Measurements from ENCODE around the gene RTTN. TPM values are rescaled to one million over a fixed set of nuclear protein-coding genes. Genes with fewer than 3 reads are reported as not detected.

RTTN gene
- polyA plus RNA-seq, 2 donors = 2.3 to 2.8 TPM

DNA sequence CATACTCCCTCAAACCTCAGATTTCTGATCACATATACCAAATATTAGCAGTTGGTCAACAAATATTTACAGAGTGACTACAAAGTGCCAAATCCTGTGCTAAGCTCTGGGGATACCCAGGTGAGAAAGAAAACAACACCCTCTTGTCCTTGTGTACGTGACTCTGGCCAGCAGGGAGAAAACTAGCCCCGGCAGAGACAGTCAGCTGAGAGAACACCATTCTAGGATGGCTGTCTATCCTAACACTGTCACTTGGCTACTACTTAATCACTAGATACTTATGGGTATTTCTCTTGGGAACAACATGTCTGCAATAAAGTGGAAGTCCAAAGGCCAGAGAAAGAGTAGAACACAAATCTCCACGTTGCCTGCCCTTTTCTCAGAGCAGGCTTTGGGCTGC lies 199.9 kb downstream of the RTTN start:
- Histone ChIP-seq H3K27me3 (ENCODE audit: control insufficient read depth in 1 of 2, insufficient read depth in 2 of 2, low read length in 2 of 2) (no peaks in the 10 kb centered on the region), H3K36me3 (ENCODE audit: control insufficient read depth in 2 of 2, insufficient read depth in 2 of 2, low read length in 1 of 2) (peaks cover 0 to 7% of the 10 kb centered on the region in 2 donors), H3K9me3 (ENCODE audit: control insufficient read depth in 2 of 2, insufficient read depth in 1 of 2, low read depth in 1 of 2, low read length in 1 of 2) (no peaks in the 10 kb centered on the region), H3K4me3 (ENCODE audit: low read depth in 1 of 2, low read length in 2 of 2) (no peak overlapping the region), H3K27ac (ENCODE audit: low read depth in 2 of 2, low read length in 1 of 2) (no peak overlapping the region), H3K4me1 (ENCODE audit: control insufficient read depth in 2 of 2, insufficient read depth in 2 of 2, low read length in 1 of 2) (no peaks in the 10 kb centered on the region)
- WGBS, 2 donors = 76 to 88% methylated on average over 3 of the region's 3 CpGs

DNA sequence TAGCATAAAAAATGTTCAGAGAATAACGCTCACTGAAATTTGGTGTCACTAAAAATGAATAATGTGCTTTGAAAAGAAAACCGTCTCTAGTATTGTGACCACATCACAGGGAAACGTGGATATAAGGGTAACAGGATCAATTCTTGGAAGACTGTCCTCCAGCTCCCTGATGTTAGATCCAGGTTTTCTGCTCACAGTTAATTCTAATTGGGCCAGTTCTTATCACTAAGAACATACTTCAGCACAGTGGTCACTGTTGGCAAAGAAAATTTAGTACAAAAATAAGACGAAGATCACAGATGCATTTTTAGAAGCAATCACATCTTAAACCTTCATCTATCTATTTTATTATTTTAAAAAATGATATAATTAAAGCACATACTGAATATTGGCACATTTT lies 200.8 kb downstream of the RTTN start:
- H3K4me1 ChIP-seq (ENCODE audit: control insufficient read depth in 2 of 2, insufficient read depth in 2 of 2, low read length in 1 of 2) = no peaks in the 10 kb centered on the region
- H3K36me3 ChIP-seq (ENCODE audit: control insufficient read depth in 2 of 2, insufficient read depth in 2 of 2, low read length in 1 of 2) = peaks cover 0 to 7% of the 10 kb centered on the region in 2 donors
- 73 to 75% methylated on average over 4 of the region's 4 CpGs for WGBS, 2 donors
- no peak overlapping the region for H3K27ac ChIP-seq (ENCODE audit: low read depth in 2 of 2, low read length in 1 of 2)
- H3K27me3 ChIP-seq (ENCODE audit: control insufficient read depth in 1 of 2, insufficient read depth in 2 of 2, low read length in 2 of 2) = no peaks in the 10 kb centered on the region
- no peak overlapping the region for H3K4me3 ChIP-seq (ENCODE audit: low read depth in 1 of 2, low read length in 2 of 2)
- H3K9me3 ChIP-seq (ENCODE audit: control insufficient read depth in 2 of 2, insufficient read depth in 1 of 2, low read depth in 1 of 2, low read length in 1 of 2) = no peaks in the 10 kb centered on the region

GRCh38 chr18:69999656-70000055 lies 205.8 kb downstream of the RTTN start:
- no peaks in the 10 kb centered on the region for H3K9me3 ChIP-seq (ENCODE audit: control insufficient read depth in 2 of 2, insufficient read depth in 1 of 2, low read depth in 1 of 2, low read length in 1 of 2)
- WGBS, 2 donors = 68 to 81% methylated on average over 9 of the region's 9 CpGs
- no peaks in the 10 kb centered on the region for H3K4me1 ChIP-seq (ENCODE audit: control insufficient read depth in 2 of 2, insufficient read depth in 2 of 2, low read length in 1 of 2)
- H3K27me3 ChIP-seq (ENCODE audit: control insufficient read depth in 1 of 2, insufficient read depth in 2 of 2, low read length in 2 of 2) = no peaks in the 10 kb centered on the region
- no peak overlapping the region for H3K27ac ChIP-seq (ENCODE audit: low read depth in 2 of 2, low read length in 1 of 2)
- no peak overlapping the region for H3K4me3 ChIP-seq (ENCODE audit: low read depth in 1 of 2, low read length in 2 of 2)
- peaks cover 3 to 5% of the 10 kb centered on the region in 2 donors for H3K36me3 ChIP-seq (ENCODE audit: control insufficient read depth in 2 of 2, insufficient read depth in 2 of 2, low read length in 1 of 2)

- no peaks in the 10 kb centered on the region for H3K4me1 ChIP-seq (ENCODE audit: control insufficient read depth in 2 of 2, insufficient read depth in 2 of 2, low read length in 1 of 2)
- H3K36me3 ChIP-seq (ENCODE audit: control insufficient read depth in 2 of 2, insufficient read depth in 2 of 2, low read length in 1 of 2) = peaks cover 3 to 5% of the 10 kb centered on the region in 2 donors
- no peaks in the 10 kb centered on the region for H3K9me3 ChIP-seq (ENCODE audit: control insufficient read depth in 2 of 2, insufficient read depth in 1 of 2, low read depth in 1 of 2, low read length in 1 of 2)
- no peak overlapping the region for H3K4me3 ChIP-seq (ENCODE audit: low read depth in 1 of 2, low read length in 2 of 2)
- H3K27me3 ChIP-seq (ENCODE audit: control insufficient read depth in 1 of 2, insufficient read depth in 2 of 2, low read length in 2 of 2) = no peaks in the 10 kb centered on the region
- no peak overlapping the region for H3K27ac ChIP-seq (ENCODE audit: low read depth in 2 of 2, low read length in 1 of 2)
These were observed 206.9 kb downstream of the RTTN start for GRCh38 chr18:69998523-69998987.

DNA sequence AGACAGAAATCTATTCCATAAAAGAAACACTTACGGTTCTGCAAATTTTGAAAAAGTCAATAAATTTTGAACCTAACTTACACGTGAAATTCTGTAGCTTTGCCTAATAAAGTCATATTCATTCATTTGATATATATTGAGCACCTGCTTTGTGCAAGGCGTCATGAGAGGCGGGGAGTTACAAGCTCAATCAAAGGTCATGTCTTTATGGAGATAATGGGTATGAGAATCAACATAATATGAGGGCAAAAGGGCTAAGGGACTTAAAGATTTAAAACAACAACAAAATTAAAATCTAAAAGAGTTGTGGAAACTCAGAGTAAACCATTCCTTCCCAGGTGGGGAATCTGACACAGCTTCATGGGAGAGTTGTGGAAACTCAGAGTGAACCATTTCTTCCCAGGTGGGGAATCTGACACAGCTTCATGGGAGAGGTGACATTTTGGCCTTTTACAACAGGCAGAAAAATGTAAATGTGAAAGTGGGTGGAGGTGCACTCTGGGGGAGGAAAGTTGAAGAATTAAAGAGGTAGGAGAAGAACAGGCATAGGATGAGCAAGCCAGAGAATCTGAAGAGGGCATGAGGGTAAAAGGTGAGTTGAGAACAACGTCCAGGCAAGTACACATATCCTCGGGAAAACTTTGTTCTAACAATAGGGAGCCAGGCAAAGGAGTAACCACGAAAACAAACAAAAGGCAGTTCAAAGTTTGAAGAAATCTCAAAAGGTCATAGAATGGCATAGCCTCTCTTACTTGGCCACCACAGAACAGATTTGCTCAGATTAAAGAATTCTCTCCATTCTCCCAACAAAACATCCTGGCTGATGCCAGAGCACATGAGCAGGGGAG lies 208.3 kb downstream of the RTTN start:
- Histone ChIP-seq H3K4me3 (ENCODE audit: low read depth in 1 of 2, low read length in 2 of 2) (no peak overlapping the region), H3K27ac (ENCODE audit: low read depth in 2 of 2, low read length in 1 of 2) (no peak overlapping the region), H3K27me3 (ENCODE audit: control insufficient read depth in 1 of 2, insufficient read depth in 2 of 2, low read length in 2 of 2) (no peaks in the 10 kb centered on the region), H3K36me3 (ENCODE audit: control insufficient read depth in 2 of 2, insufficient read depth in 2 of 2, low read length in 1 of 2) (peaks cover 3 to 5% of the 10 kb centered on the region in 2 donors), H3K9me3 (ENCODE audit: control insufficient read depth in 2 of 2, insufficient read depth in 1 of 2, low read depth in 1 of 2, low read length in 1 of 2) (no peaks in the 10 kb centered on the region), H3K4me1 (ENCODE audit: control insufficient read depth in 2 of 2, insufficient read depth in 2 of 2, low read length in 1 of 2) (no peaks in the 10 kb centered on the region)
- 66 to 77% methylated on average over 7 of the region's 7 CpGs for WGBS, 2 donors

DNA sequence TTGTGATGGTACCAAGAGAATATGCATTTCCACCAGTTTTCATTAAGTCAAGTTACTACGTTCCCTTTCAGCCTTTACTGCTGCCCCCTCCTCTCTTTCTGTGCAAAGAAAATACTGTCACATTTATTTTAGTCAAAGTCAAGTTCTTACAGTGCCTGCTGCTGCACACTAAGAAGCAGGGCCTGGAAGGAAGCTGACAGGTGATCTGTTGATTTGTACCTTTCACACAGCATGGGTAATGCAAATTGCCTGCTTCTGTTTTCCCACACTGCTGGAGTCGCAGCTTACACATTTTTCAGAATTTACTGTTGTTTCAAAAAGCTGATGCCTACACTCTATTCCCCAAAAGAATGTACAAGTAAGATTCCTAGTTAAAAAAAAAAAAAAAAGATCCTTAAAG lies 209.1 kb downstream of the RTTN start:
- H3K27ac ChIP-seq (ENCODE audit: low read depth in 2 of 2, low read length in 1 of 2) = no peak overlapping the region
- H3K9me3 ChIP-seq (ENCODE audit: control insufficient read depth in 2 of 2, insufficient read depth in 1 of 2, low read depth in 1 of 2, low read length in 1 of 2) = no peaks in the 10 kb centered on the region
- 89 to 91% methylated on average over 2 of the region's 2 CpGs for WGBS, 2 donors
- H3K27me3 ChIP-seq (ENCODE audit: control insufficient read depth in 1 of 2, insufficient read depth in 2 of 2, low read length in 2 of 2) = no peaks in the 10 kb centered on the region
- H3K4me1 ChIP-seq (ENCODE audit: control insufficient read depth in 2 of 2, insufficient read depth in 2 of 2, low read length in 1 of 2) = no peaks in the 10 kb centered on the region
- H3K4me3 ChIP-seq (ENCODE audit: low read depth in 1 of 2, low read length in 2 of 2) = no peak overlapping the region
- peaks cover under 1 to 3% of the 10 kb centered on the region in 2 donors for H3K36me3 ChIP-seq (ENCODE audit: control insufficient read depth in 2 of 2, insufficient read depth in 2 of 2, low read length in 1 of 2)

DNA sequence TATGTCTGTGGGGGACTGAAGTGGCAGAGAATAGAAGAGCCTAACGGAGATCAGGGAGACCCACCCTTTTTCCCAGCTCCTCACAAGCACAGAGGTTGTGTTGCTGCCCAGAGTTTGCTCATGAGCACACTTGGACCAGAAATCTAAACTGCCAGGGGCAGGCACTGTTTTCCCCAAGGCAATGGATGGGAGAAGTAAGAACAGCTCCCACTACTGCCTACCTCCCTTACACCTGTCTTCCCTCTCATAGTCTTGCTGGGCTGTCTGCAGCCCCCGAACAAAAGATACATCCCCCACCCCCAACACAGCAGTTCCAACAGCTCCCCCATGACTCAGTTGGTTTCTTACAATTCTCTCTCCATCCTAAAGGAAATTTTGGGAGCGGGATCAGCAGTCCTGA lies 209.7 kb downstream of the RTTN start:
- H3K4me3 ChIP-seq (ENCODE audit: low read depth in 1 of 2, low read length in 2 of 2) = no peak overlapping the region
- H3K9me3 ChIP-seq (ENCODE audit: control insufficient read depth in 2 of 2, insufficient read depth in 1 of 2, low read depth in 1 of 2, low read length in 1 of 2) = no peaks in the 10 kb centered on the region
- peaks cover 0 to 3% of the 10 kb centered on the region in 2 donors for H3K36me3 ChIP-seq (ENCODE audit: control insufficient read depth in 2 of 2, insufficient read depth in 2 of 2, low read length in 1 of 2)
- no peaks in the 10 kb centered on the region for H3K4me1 ChIP-seq (ENCODE audit: control insufficient read depth in 2 of 2, insufficient read depth in 2 of 2, low read length in 1 of 2)
- 90% methylated on average over 3 of the region's 3 CpGs for WGBS, 2 donors
- no peak overlapping the region for H3K27ac ChIP-seq (ENCODE audit: low read depth in 2 of 2, low read length in 1 of 2)
- no peaks in the 10 kb centered on the region for H3K27me3 ChIP-seq (ENCODE audit: control insufficient read depth in 1 of 2, insufficient read depth in 2 of 2, low read length in 2 of 2)

DNA sequence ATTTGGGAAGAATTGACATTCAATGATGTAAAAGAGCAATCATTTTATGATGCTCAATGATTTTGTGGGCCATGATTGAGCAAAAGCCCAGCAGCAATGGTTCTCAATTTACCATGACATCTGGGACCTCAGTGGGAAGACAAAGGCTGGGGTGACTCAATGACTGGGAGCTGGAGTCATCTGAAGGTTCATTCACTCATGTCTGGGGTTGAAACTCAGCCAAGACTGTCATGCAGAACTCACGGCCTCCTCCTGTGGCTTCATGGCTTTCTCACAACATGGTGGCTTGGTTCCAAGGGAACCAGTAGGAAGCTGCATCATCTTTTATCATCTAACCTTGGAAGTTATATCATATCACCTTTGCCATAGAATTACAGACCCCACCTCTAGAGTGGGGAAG lies 212.7 kb downstream of the RTTN start:
- Histone ChIP-seq H3K4me3 (ENCODE audit: low read depth in 1 of 2, low read length in 2 of 2) (no peak overlapping the region), H3K4me1 (ENCODE audit: control insufficient read depth in 2 of 2, insufficient read depth in 2 of 2, low read length in 1 of 2) (no peaks in the 10 kb centered on the region)

GRCh38 chr18:69987870-69988269 lies 217.6 kb downstream of the RTTN start:
- peaks cover 0 to 4% of the 10 kb centered on the region in 2 donors for H3K36me3 ChIP-seq (ENCODE audit: control insufficient read depth in 2 of 2, insufficient read depth in 2 of 2, low read length in 1 of 2)
- H3K27me3 ChIP-seq (ENCODE audit: control insufficient read depth in 1 of 2, insufficient read depth in 2 of 2, low read length in 2 of 2) = no peaks in the 10 kb centered on the region
- H3K27ac ChIP-seq (ENCODE audit: low read depth in 2 of 2, low read length in 1 of 2) = no peak overlapping the region
- no peaks in the 10 kb centered on the region for H3K9me3 ChIP-seq (ENCODE audit: control insufficient read depth in 2 of 2, insufficient read depth in 1 of 2, low read depth in 1 of 2, low read length in 1 of 2)
- H3K4me3 ChIP-seq (ENCODE audit: low read depth in 1 of 2, low read length in 2 of 2) = no peak overlapping the region
- WGBS, 2 donors = 94 to 95% methylated on average over 1 of the region's 1 CpG
- no peaks in the 10 kb centered on the region for H3K4me1 ChIP-seq (ENCODE audit: control insufficient read depth in 2 of 2, insufficient read depth in 2 of 2, low read length in 1 of 2)

More for the DNA sequence above, 212.7 kb downstream of the RTTN start:
- H3K9me3 ChIP-seq (ENCODE audit: control insufficient read depth in 2 of 2, insufficient read depth in 1 of 2, low read depth in 1 of 2, low read length in 1 of 2) = no peaks in the 10 kb centered on the region
- H3K27me3 ChIP-seq (ENCODE audit: control insufficient read depth in 1 of 2, insufficient read depth in 2 of 2, low read length in 2 of 2) = no peaks in the 10 kb centered on the region
- peaks cover 0 to 3% of the 10 kb centered on the region in 2 donors for H3K36me3 ChIP-seq (ENCODE audit: control insufficient read depth in 2 of 2, insufficient read depth in 2 of 2, low read length in 1 of 2)
- H3K27ac ChIP-seq (ENCODE audit: low read depth in 2 of 2, low read length in 1 of 2) = no peak overlapping the region
- WGBS, 2 donors = 59 to 64% methylated on average over 1 of the region's 1 CpG

GRCh38 chr18:69985239-69985638 lies 220.2 kb downstream of the RTTN start:
- no peak overlapping the region for H3K27ac ChIP-seq (ENCODE audit: low read depth in 2 of 2, low read length in 1 of 2)
- 94 to 95% methylated on average over 4 of the region's 4 CpGs for WGBS, 2 donors
- no peaks in the 10 kb centered on the region for H3K9me3 ChIP-seq (ENCODE audit: control insufficient read depth in 2 of 2, insufficient read depth in 1 of 2, low read depth in 1 of 2, low read length in 1 of 2)
- H3K4me1 ChIP-seq (ENCODE audit: control insufficient read depth in 2 of 2, insufficient read depth in 2 of 2, low read length in 1 of 2) = no peaks in the 10 kb centered on the region
- H3K36me3 ChIP-seq (ENCODE audit: control insufficient read depth in 2 of 2, insufficient read depth in 2 of 2, low read length in 1 of 2) = peaks cover 0 to 4% of the 10 kb centered on the region in 2 donors
- H3K27me3 ChIP-seq (ENCODE audit: control insufficient read depth in 1 of 2, insufficient read depth in 2 of 2, low read length in 2 of 2) = no peaks in the 10 kb centered on the region
- no peak overlapping the region for H3K4me3 ChIP-seq (ENCODE audit: low read depth in 1 of 2, low read length in 2 of 2)

All from esophagus (tissue), 2 donors.